HG02943 (cell line): ENCODE measurements around the gene EFCAB8.
"Not testable (repeated sequence)": the region's sequence is repeated elsewhere in the genome, so short reads cannot be mapped to it uniquely, and the experiment has no call there.

ENCODE experiments used
- ATAC-seq: cut with Tn5 transposase; IDR thresholded peaks from one replicate; pipeline ENCODE4 v1.9.1; 2021; ENCODE audit warnings: mild to moderate bottlenecking, low read depth, moderate library complexity; ENCODE audit not compliant: unreplicated experiment

The EFCAB8 gene

DNA sequence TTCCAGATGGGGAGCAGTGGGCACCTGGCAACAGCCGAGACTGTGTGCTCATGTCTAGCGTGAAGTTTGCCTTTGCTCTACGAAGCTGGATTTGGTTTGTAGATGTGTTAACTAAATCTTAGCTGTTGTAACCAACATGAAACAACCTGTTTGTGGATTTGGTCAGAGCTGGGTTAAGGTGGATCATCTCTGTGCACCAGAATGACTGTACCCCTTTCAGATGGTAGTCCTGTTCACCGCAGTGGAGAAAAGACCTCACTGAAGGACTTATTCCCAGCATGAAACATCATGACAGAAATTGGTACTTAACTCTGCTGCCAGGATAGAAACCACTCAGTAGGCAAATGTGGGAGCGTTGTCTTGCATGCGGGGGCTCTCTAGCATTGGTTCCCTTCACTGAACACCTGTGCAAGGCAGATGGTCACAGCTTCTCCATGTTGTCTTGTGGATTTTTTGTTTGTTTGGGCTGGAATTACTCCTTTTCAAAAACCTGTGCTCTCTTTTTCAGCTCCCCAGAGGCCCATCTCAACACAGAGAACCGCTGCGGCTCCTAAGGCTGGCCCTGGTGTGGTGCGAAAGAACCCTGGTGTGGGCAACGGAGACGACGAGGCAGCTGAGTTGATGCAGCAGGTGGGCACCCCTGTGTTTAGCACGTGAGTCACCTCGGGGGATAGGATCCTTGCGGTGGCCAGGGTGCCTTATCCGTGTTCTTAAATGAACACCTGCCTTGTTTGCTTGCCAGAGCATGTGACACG is 19.3 kb upstream of the EFCAB8 start:
- no peak for ATAC-seq

GRCh38 chr20:32839982-32840285 is 18.8 kb upstream of the EFCAB8 start:
- no peak for ATAC-seq

GRCh38 chr20:32841174-32841573 is 17.5 kb upstream of the EFCAB8 start:
- no peak for ATAC-seq

- ATAC-seq = no peak
Observed at GRCh38 chr20:32841632-32842031, 17.1 kb upstream of the EFCAB8 start.

GRCh38 chr20:32842688-32843524 is 15.8 kb upstream of the EFCAB8 start:
- ATAC-seq = no peak

GRCh38 chr20:32845786-32846185 is 12.9 kb upstream of the EFCAB8 start:
- ATAC-seq = no peak

DNA sequence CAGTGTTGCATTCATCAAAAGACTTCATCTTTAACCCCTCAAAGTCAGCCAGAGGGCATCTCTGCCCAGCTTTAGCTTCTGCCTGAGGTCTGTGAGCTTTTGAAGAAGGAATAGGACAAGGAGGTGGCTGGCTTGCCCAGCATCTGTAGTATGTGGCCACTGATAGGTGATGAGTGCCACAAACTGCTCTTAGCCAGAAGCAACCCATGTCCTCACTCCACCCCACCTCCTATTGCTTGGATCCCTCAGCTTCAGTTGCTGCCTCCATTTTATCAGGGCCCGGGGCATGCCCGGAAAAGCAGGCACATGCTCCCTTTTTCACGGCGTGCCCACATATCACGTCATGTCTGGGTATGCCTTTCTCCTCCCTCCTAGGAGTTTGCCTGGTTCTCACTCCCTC is 11.9 kb upstream of the EFCAB8 start:
- ATAC-seq = no peak

GRCh38 chr20:32847964-32848363 is 10.8 kb upstream of the EFCAB8 start:
- ATAC-seq = no peak

DNA sequence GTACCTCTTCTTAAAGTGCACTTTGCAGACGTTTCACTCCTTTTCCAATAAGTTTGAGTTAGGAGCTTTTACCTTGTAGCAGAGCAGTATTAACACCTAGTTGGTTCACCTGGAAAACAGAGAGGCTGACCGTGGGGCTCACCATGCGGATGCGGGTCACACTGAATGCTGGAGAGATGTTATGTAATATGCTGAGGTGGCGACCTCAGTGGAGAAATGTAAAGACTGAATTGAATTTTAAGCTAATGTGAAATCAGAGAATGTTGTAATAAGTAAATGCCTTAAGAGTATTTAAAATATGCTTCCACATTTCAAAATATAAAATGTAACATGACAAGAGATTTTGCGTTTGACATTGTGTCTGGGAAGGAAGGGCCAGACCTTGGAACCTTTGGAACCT is 9.9 kb upstream of the EFCAB8 start:
- ATAC-seq = no peak

DNA sequence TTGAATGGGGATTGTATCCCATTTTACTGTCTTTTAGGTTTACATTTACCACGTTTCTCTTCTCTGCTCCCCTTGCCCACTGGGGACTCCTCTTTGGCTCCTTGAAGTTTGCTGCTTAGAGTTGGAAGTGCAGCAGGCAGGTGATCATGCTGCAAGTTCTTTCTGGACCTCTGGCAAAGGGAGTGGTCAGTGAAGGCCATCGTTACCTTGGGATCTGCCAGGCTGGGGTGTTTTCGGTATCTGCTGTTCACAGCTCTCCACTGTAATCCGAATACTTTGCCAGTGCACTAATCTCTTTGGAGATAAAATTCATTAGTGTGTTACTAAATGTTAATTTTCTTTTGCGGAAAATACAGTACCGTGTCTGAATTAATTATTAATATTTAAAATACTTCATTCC is 9.1 kb upstream of the EFCAB8 start:
- no peak for ATAC-seq

- no peak for ATAC-seq
Observed at GRCh38 chr20:32855387-32855786, 3.3 kb upstream of the EFCAB8 start.

GRCh38 chr20:32858189-32858588 is 534 bp upstream of the EFCAB8 start:
- ATAC-seq = no peak

DNA sequence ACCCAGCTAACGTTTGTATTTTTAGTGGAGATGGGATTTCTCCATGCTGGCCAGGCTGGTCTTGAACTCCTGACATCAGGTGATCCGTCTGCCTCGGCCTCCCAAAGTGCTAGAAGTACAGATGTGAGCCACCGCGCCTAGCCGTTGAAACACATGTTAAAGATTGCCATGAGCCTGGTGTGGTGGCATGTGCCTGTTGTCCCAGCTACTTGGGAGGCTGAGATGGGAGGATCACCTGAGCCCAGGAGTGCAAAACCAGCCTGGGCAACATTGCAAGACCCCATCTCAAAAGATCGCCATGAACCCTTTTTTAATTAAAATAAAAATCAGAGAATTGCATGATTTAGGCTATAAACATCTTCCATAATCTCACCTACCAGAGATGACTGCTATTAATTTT is 2.7 kb downstream of the EFCAB8 start:
- ATAC-seq = no peak

GRCh38 chr20:32869562-32869961 is 10.8 kb downstream of the EFCAB8 start:
- no peak for ATAC-seq

GRCh38 chr20:32870526-32870925 is 11.8 kb downstream of the EFCAB8 start:
- ATAC-seq = not testable (repeated sequence)

DNA sequence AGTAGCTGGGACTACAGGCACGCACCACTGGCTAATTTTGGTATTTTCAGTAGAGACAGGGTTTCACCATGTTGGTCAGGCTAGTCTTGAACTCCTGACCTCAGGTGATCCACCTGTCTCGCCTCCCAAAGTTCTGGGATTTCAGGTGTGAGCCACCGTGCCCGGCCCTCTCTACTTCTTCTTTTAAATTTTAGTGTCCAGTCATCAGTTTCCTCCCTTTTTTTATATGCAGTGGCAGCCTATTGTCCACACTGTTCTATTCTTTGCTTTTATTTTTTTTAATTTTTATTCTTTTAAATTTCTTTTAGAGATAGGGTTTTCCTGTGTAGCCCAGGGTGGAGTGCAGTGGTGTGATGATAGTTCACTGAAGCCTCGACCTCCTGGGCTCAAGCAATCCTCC is 12.3 kb downstream of the EFCAB8 start:
- no peak for ATAC-seq

- ATAC-seq = no peak
Observed at GRCh38 chr20:32871627-32872160, 13.0 kb downstream of the EFCAB8 start.

DNA sequence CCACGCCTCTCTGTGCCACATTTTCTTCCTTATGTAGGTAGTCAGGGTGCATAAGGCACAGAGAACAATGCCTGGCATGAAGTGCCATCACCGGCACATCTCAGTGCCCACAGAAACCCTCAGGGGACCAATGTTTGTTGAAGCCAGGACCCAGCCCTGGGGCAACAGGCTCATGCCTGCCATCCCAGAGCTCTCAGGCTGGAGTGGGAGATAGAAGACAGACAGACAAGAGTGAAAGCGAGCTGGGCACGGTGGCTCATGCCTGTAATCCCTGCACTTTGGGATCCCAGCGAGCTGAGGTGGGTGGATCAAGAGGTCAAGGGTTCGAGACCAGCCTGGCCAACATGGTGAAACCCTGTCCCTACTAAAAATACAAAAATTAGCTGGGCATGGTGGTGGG is 13.5 kb downstream of the EFCAB8 start:
- ATAC-seq = no peak

DNA sequence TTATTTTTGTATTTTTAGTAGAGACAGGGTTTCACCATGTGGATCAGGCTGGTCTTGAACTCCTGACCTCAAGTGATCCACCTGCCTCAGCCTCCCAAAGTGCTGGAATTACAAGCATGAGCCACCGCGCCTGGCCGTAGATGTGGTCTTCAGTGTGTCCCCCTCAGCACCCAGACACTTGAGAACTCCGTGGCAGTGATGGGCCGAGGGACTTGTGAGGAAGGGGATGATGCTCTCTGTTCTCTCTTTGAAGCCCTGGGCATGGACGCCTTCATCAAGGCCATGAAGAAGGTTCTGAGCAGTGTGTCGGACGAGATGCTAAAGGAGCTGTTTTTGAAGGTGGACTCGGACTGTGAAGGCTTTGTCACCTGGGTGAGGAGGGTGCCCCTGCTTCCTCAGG is 16.9 kb downstream of the EFCAB8 start:
- ATAC-seq = no peak

- no peak for ATAC-seq
Observed at GRCh38 chr20:32877507-32877906, 18.8 kb downstream of the EFCAB8 start.

GRCh38 chr20:32878820-32879219 is 20.1 kb downstream of the EFCAB8 start:
- ATAC-seq = no peak

DNA sequence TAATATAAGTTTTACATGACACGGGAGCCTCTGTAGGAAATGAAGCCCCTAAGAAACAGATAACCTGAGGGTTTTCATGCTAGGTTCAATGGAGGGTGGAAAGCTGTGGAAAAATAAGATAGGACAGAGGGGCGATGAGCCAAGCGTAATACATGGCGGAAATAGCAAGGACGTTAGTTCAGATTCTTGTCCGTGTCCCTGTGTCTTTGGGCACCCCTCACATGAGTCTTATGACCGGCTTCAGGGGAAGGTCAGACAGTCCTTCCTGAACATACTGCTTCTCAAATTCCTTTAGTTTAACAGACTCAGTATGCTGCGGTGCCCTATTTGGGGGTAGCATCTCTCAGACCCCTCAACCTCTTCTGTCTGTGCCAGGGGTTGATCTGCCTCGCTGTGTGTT is 20.8 kb downstream of the EFCAB8 start:
- ATAC-seq = no peak
